SKM-1 (cell line): Measurements from ENCODE around the gene SYVN1.
A peak's percentile ranks its signal among the peaks of the same experiment; 100 is the strongest.
"Not testable (repeated sequence)": the region's sequence is repeated elsewhere in the genome, so short reads cannot be mapped to it uniquely, and the experiment has no call there.

Source experiments
- DNase-seq: peaks from one replicate; lab custom pipeline; 2025; ENCODE audit not compliant: unreplicated experiment; lab: John Stamatoyannopoulos, UW

Gene SYVN1

GRCh38 chr11:65127473-65128181 lies 6.7 kb downstream of the SYVN1 start:
- DNase-seq: no peak

GRCh38 chr11:65126624-65127274 lies 7.6 kb downstream of the SYVN1 start:
- no peak for DNase-seq

GRCh38 chr11:65125197-65126056 lies 8.9 kb downstream of the SYVN1 start:
- DNase-seq: no peak

GRCh38 chr11:65124480-65125196 lies 9.7 kb downstream of the SYVN1 start:
- no peak for DNase-seq

- DNase-seq: peak; percentile 99
These were observed 12.2 kb downstream of the SYVN1 start, which contains the start of the genes FAU and MRPL49 for GRCh38 chr11:65121865-65122696. Gene FAU, minus strand, starts transcription at chr11:65122134. Its CDS starts 321 bp downstream, at chr11:65121813. Gene MRPL49, plus strand, starts transcription at chr11:65122321. Its CDS starts 26 bp downstream, at chr11:65122347.

GRCh38 chr11:65121447-65121864 lies 12.9 kb downstream of the SYVN1 start:
- no peak for DNase-seq

GRCh38 chr11:65120831-65121230 lies 13.5 kb downstream of the SYVN1 start:
- DNase-seq: no peak

GRCh38 chr11:65119670-65119995 lies 14.7 kb downstream of the SYVN1 start:
- no peak for DNase-seq

GRCh38 chr11:65118891-65119669 lies 15.2 kb downstream of the SYVN1 start:
- DNase-seq: not testable (repeated sequence)

- DNase-seq: no peak
These were observed 16.1 kb downstream of the SYVN1 start for GRCh38 chr11:65118097-65118837.

- DNase-seq: peak; percentile 92
These were observed 16.9 kb downstream of the SYVN1 start, which contains the start of gene ZNHIT2 for GRCh38 chr11:65117206-65118096. Gene ZNHIT2, minus strand, starts transcription at chr11:65117701. Its CDS starts 48 bp downstream, at chr11:65117653.

GRCh38 chr11:65116370-65117205 lies 17.7 kb downstream of the SYVN1 start:
- DNase-seq: no peak

GRCh38 chr11:65115361-65116082 lies 18.8 kb downstream of the SYVN1 start:
- no peak for DNase-seq

GRCh38 chr11:65114538-65115171 lies 19.7 kb downstream of the SYVN1 start:
- no peak for DNase-seq

- DNase-seq: no peak
These were observed 20.5 kb downstream of the SYVN1 start for GRCh38 chr11:65113839-65114238.

- no peak for DNase-seq
These were observed 21.0 kb downstream of the SYVN1 start for GRCh38 chr11:65113361-65113756.
